ENCODE results near the gene PRDX2. TPM values are rescaled to one million over a fixed set of nuclear protein-coding genes. Genes with fewer than 3 reads are reported as not detected.

PRDX2 gene
- total and polyA plus RNA-seq, 3 experiments from 2014 or later: 183 to 257 (median 184) TPM

DNA sequence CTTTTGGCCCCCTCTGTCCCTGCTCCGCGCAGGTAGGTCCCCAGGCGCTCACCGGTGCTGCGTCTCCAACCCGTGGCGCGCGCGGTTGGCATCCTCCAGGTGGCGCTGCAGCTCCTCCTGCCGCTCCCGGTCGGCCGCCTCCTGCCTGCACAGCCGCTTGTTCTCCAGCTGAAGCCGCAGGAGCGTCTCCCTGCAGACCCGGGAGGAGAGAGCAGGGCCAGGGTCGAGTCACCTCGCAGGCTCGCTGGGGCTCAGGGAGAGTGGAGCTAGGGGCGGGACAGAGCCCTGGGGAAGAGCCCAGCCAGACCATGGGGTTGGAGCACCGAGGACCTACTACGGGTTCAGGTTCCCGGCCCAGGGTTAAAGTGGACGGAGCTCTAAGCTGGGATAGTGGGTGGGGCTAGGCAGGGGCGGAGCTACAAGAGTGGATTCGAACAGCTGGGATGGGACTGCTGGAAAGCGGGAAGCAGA lies 35.5 kb downstream of the PRDX2 start:
- H3K9me3 ChIP-seq (ENCODE audit: low read length): no peaks in the 10 kb centered on the region

DNA sequence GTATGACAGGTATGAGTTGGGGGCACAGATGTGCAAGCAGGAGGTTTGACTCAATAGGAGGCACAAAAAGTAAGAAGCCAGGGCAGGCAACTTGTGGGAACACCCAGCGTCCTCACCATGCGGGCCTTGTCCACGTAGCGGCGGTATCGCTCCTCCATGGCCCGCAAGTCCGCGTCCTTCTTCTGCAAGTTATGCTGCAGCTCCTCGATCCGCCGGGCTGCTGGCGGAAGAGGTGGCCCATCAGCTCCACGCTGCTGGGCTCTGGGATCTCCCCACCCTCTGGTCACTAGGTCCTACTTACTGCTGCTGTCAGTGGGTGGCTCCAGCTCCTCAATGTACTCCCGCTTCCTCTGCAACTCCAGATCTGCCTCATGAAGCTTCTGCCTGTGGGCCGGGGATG lies 36.9 kb downstream of the PRDX2 start:
- no peak for DNase-seq
- no peaks in the 10 kb centered on the region for H3K4me1 ChIP-seq (ENCODE audit: insufficient read depth, low read length)
- H3K4me3 ChIP-seq (ENCODE audit: low read length): no peak overlapping the region
- POLR2A ChIA-PET: interaction anchor here (0.6 kb wide), 1 partner anchor 171 kb away, joined by 5 read pairs; no protein-coding TSS in a partner anchor
- no peak overlapping the region for H3K27ac ChIP-seq (ENCODE audit: low read depth, low read length)
- CTCF ChIA-PET: interaction anchor here (0.7 to 14.6 kb wide), 10 partner anchors 9 to 105 kb away, joined by 3 to 326 read pairs (median 16); partner anchors contain the start of genes GET3, HOOK2, JUNB and PRDX2
- no peaks in the 10 kb centered on the region for H3K27me3 ChIP-seq (ENCODE audit: insufficient read depth, low read length, poor library complexity, severe bottlenecking)
- Mint-ChIP-seq H3K36me3 (peaks cover 0 to 1% (median 1%) of the 10 kb centered on the region in 3 donors), H3K4me1 (peaks cover 5 to 12% (median 7%) of the 10 kb centered on the region in 3 donors), H3K27ac (no peak overlapping the region), H3K27me3 (peaks cover 0 to 2% of the 10 kb centered on the region in 2 donors), H3K4me3 (no peak overlapping the region), H3K9me3 (no peaks in the 10 kb centered on the region)
- no peaks in the 10 kb centered on the region for H3K9me3 ChIP-seq (ENCODE audit: low read length)
- H3K36me3 ChIP-seq (ENCODE audit: insufficient read depth, low read length): no peaks in the 10 kb centered on the region

More for the DNA sequence above, 35.5 kb downstream of the PRDX2 start:
- H3K4me3 Mint-ChIP-seq: peak overlapping the region in 2 of 7 donors; percentile 5 to 68
- Histone ChIP-seq H3K27ac (ENCODE audit: low read depth, low read length) (no peak overlapping the region), H3K36me3 (ENCODE audit: insufficient read depth, low read length) (no peaks in the 10 kb centered on the region), H3K4me3 (ENCODE audit: low read length) (no peak overlapping the region), H3K4me1 (ENCODE audit: insufficient read depth, low read length) (no peaks in the 10 kb centered on the region), H3K27me3 (ENCODE audit: insufficient read depth, low read length, poor library complexity, severe bottlenecking) (no peaks in the 10 kb centered on the region)
- H3K27me3 Mint-ChIP-seq: no peaks in the 10 kb centered on the region
- DNase-seq: peak; percentile 61 to 84 (median 78)
- ChIA-PET CTCF (interaction anchor here (0.8 to 14.6 kb wide), 32 partner anchors 9 to 199 kb away, joined by 3 to 326 read pairs (median 6); partner anchors contain the start of genes GCDH, GET3, HOOK2 and JUNB), POLR2A (interaction anchor here (1.2 to 1.9 kb wide), 3 partner anchors 12 to 28 kb away, joined by 5 to 9 read pairs (median 5); partner anchors contain the start of gene JUNB)
- H3K9me3 Mint-ChIP-seq: no peaks in the 10 kb centered on the region
- peaks cover 4 to 8% (median 7%) of the 10 kb centered on the region in 3 donors for H3K4me1 Mint-ChIP-seq
- H3K36me3 Mint-ChIP-seq: peaks cover 0 to 1% (median 0%) of the 10 kb centered on the region in 3 donors
- H3K27ac Mint-ChIP-seq: peak overlapping the region in 1 of 8 donors; percentile 50

DNA sequence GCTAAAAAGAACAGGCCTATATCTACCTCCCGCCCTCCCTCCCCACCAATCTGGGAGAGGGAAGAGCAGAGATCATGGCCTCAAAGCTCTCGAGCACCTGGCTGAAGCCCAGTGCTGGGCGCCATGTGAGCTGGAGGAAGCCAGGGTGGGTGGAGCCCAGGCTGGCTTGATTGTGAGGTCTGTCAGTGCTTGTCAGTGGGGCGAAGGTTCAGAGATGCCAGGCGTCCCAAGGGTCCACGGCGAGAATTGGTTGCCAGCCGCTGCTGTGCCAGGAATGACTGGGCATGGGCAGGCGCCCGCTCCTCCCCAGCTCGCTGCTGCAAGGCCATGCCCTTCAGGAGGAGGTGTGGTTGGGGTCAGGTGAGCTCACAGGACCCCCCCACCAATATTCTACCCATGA lies 38.5 kb downstream of the PRDX2 start:
- H3K9me3 ChIP-seq (ENCODE audit: low read length): no peaks in the 10 kb centered on the region
- no peak overlapping the region for H3K27ac ChIP-seq (ENCODE audit: low read depth, low read length)
- H3K4me1 Mint-ChIP-seq: peaks cover 5 to 10% (median 6%) of the 10 kb centered on the region in 3 donors
- peaks cover 0 to 1% (median 1%) of the 10 kb centered on the region in 3 donors for H3K36me3 Mint-ChIP-seq
- H3K27me3 Mint-ChIP-seq: peaks cover 3 to 6% of the 10 kb centered on the region in 2 donors
- H3K4me3 Mint-ChIP-seq: no peak overlapping the region
- DNase-seq: no peak
- no peaks in the 10 kb centered on the region for H3K27me3 ChIP-seq (ENCODE audit: insufficient read depth, low read length, poor library complexity, severe bottlenecking)
- POLR2A ChIA-PET: no interaction called here
- CTCF ChIA-PET: interaction anchor here (0.8 to 14.6 kb wide), 8 partner anchors 10 to 86 kb away, joined by 3 to 326 read pairs (median 4); partner anchors contain the start of genes HOOK2, JUNB, PRDX2 and RNASEH2A
- H3K4me1 ChIP-seq (ENCODE audit: insufficient read depth, low read length): peaks cover under 1% of the 10 kb centered on the region
- no peaks in the 10 kb centered on the region for H3K9me3 Mint-ChIP-seq
- H3K36me3 ChIP-seq (ENCODE audit: insufficient read depth, low read length): no peaks in the 10 kb centered on the region
- no peak overlapping the region for H3K4me3 ChIP-seq (ENCODE audit: low read length)
- H3K27ac Mint-ChIP-seq: no peak overlapping the region

DNA sequence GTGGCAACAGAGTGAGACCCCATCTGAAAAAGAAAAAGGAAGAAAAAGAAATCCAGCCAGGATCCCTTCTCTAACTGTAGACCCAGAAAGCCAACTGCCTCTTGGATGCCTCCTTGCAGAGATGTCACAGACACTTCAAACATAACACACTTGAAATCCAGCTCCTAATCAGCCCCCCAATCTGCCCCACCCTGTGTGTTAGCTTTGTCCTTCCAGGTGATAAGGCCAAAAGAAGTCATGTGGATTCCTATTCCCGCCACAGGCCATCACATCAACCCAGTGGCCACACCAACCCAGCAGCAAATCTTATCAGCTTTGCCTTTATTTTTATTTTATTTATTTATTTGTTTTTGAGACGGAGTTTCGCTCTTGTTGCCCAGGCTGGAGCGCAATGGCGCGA lies 41.9 kb downstream of the PRDX2 start:
- ChIA-PET CTCF (interaction anchor here (1.0 to 14.6 kb wide), 16 partner anchors 10 to 195 kb away, joined by 3 to 326 read pairs (median 8); partner anchors contain the start of genes GET3, JUNB, PRDX2 and THSD8), POLR2A (interaction anchor here (0.6 to 1.1 kb wide), 2 partner anchors 34 to 37 kb away, joined by 3 read pairs; no protein-coding TSS in a partner anchor)

DNA sequence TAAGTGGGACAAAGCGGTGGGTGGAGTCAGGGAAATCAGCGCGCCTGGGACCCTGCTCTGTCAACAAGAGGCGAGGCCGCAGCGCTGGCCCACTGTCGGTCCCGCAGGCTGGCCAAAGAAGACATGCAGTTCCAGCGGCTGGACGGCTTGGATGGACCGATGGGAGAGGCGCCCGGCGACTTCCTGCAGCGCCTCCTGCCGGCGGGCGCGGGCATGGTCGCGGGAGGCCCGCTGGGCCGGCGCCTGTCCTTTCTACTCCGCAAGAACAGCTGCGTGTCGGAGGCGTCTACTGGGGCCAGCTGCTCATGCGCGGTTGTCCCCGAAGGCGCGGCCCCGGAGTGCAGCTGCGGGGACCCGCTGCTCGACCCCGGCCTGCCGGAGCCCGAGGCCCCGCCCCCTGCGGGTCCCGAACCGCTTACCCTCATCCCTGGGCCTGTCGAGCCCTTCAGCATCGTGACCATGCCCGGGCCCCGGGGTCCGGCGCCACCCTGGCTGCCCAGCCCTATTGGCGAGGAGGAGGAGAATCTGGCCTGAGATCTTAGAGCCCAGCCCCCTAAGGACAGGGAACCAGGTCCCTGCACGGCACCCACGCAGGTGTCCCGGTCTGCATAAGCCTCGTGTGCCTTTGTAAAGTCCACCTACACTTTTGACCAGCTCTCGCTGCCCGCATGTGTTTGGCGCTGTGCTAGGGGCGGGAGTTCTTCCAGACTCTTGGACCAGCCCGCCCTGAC lies 43.9 kb downstream of the PRDX2 start:
- POLR2A ChIA-PET: no interaction called here
- Mint-ChIP-seq H3K27ac (no peak overlapping the region), H3K4me3 (peak overlapping the region in 3 of 7 donors; percentile 15 to 50 (median 23)), H3K36me3 (peaks cover 0 to 1% (median 0%) of the 10 kb centered on the region in 3 donors), H3K9me3 (no peaks in the 10 kb centered on the region), H3K27me3 (peaks cover 19 to 32% of the 10 kb centered on the region in 2 donors), H3K4me1 (peaks cover 5 to 8% (median 8%) of the 10 kb centered on the region in 3 donors)
- CTCF ChIA-PET: interaction anchor here (0.6 to 14.6 kb wide), 24 partner anchors 9 to 185 kb away, joined by 3 to 326 read pairs (median 4); partner anchors contain the start of genes DHPS, FBXW9, GET3 and JUNB
- H3K4me1 ChIP-seq (ENCODE audit: insufficient read depth, low read length): peaks cover 9% of the 10 kb centered on the region
- H3K36me3 ChIP-seq (ENCODE audit: insufficient read depth, low read length): no peaks in the 10 kb centered on the region
- no peak overlapping the region for H3K4me3 ChIP-seq (ENCODE audit: low read length)
- no peak overlapping the region for H3K27ac ChIP-seq (ENCODE audit: low read depth, low read length)
- peaks cover 4% of the 10 kb centered on the region for H3K27me3 ChIP-seq (ENCODE audit: insufficient read depth, low read length, poor library complexity, severe bottlenecking)
- DNase-seq: peak; percentile 45 to 65 (median 54)
- no peaks in the 10 kb centered on the region for H3K9me3 ChIP-seq (ENCODE audit: low read length)

More for the DNA sequence above, 41.9 kb downstream of the PRDX2 start:
- H3K4me1 Mint-ChIP-seq: peaks cover 5 to 8% (median 8%) of the 10 kb centered on the region in 3 donors
- peaks cover 0 to 1% (median 0%) of the 10 kb centered on the region in 3 donors for H3K36me3 Mint-ChIP-seq
- H3K4me3 Mint-ChIP-seq: no peak overlapping the region
- DNase-seq: no peak
- Histone ChIP-seq H3K4me3 (ENCODE audit: low read length) (no peak overlapping the region), H3K36me3 (ENCODE audit: insufficient read depth, low read length) (no peaks in the 10 kb centered on the region), H3K9me3 (ENCODE audit: low read length) (no peaks in the 10 kb centered on the region), H3K27ac (ENCODE audit: low read depth, low read length) (no peak overlapping the region), H3K27me3 (ENCODE audit: insufficient read depth, low read length, poor library complexity, severe bottlenecking) (peaks cover 4% of the 10 kb centered on the region), H3K4me1 (ENCODE audit: insufficient read depth, low read length) (peaks cover 9% of the 10 kb centered on the region)
- H3K27me3 Mint-ChIP-seq: peaks cover 7 to 25% of the 10 kb centered on the region in 2 donors
- no peak overlapping the region for H3K27ac Mint-ChIP-seq
- no peaks in the 10 kb centered on the region for H3K9me3 Mint-ChIP-seq

DNA sequence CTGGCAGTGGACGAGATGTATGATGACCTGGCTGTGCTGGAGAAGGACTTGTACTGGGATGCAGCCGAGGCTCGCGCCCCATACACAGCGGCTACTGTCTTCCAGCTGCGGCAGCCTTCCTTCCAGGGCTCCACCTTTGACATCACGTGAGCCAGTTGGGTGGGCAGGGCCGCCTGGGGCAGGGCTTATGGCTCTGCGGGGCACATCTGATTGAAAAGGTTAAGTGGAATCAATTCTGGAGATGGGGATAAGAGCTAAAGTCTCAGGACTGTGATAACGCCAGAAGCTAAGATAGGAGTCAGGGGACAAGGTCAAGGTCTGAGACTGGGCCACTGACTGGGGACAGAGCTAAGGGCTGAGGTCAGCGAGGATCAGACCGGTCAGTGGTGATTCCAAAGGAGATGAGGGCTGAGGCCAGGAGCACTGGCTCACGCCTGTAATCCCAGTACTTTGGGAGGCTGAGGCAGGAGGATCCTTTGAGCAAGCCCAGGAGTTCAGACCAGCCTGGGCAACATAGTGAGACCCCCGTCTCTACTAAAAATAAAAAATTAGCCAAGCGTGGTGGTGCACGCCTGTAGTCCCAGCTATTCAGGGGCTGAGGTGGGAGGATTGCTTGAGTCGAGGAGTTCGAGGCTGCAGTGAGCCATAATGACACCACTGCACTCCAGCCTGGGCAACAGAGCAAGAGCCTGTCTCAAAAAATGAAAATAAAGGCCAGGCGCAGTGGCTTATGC lies 45.3 kb downstream of the PRDX2 start:
- no peaks in the 10 kb centered on the region for H3K9me3 ChIP-seq (ENCODE audit: low read length)
- Mint-ChIP-seq H3K4me3 (no peak overlapping the region), H3K36me3 (peaks cover 0 to 1% (median 0%) of the 10 kb centered on the region in 3 donors), H3K4me1 (peaks cover 5 to 8% (median 7%) of the 10 kb centered on the region in 3 donors), H3K27me3 (peaks cover 21 to 35% of the 10 kb centered on the region in 2 donors), H3K9me3 (no peaks in the 10 kb centered on the region), H3K27ac (no peak overlapping the region)
- peaks cover 9% of the 10 kb centered on the region for H3K4me1 ChIP-seq (ENCODE audit: insufficient read depth, low read length)
- H3K4me3 ChIP-seq (ENCODE audit: low read length): no peak overlapping the region
- peaks cover 4% of the 10 kb centered on the region for H3K27me3 ChIP-seq (ENCODE audit: insufficient read depth, low read length, poor library complexity, severe bottlenecking)
- POLR2A ChIA-PET: no interaction called here
- CTCF ChIA-PET: interaction anchor here (0.9 to 14.6 kb wide), 7 partner anchors 10 to 93 kb away, joined by 3 to 326 read pairs (median 5); partner anchors contain the start of genes JUNB, PRDX2 and THSD8
- no peak for DNase-seq
- no peaks in the 10 kb centered on the region for H3K36me3 ChIP-seq (ENCODE audit: insufficient read depth, low read length)
- H3K27ac ChIP-seq (ENCODE audit: low read depth, low read length): no peak overlapping the region

DNA sequence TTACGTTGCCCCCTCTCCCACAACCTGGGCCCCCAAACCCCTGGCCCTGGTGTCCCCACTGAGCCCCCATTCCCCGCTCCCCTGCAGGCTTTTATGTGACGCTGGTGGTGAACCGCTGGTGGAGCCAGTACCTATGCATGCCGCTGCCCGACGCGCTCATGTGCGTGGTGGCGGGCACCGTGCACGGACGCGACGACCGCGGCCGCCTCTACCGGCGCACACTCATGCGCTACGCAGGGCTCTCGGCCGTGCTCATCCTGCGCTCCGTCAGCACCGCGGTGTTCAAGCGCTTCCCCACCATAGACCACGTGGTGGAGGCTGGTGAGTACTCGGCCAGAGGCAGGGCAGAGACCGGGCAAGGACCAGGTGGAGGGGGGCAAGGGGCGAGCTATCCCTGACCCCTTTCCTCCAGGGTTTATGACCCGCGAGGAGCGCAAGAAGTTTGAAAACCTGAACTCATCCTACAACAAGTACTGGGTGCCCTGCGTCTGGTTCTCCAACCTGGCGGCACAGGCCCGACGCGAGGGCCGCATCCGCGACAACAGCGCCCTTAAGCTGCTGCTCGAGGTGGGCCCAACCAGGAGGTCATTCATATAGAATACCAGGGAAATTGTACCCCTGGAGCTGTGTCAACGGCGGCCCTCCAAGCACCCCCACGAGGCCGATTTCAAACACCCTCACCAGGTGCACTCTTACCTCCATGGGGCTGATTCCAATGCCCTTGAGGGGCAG lies 47.0 kb downstream of the PRDX2 start:
- H3K4me3 Mint-ChIP-seq: no peak overlapping the region
- DNase-seq: no peak
- H3K9me3 Mint-ChIP-seq: no peaks in the 10 kb centered on the region
- Histone ChIP-seq H3K36me3 (ENCODE audit: insufficient read depth, low read length) (no peaks in the 10 kb centered on the region), H3K27ac (ENCODE audit: low read depth, low read length) (no peak overlapping the region), H3K27me3 (ENCODE audit: insufficient read depth, low read length, poor library complexity, severe bottlenecking) (peaks cover 4% of the 10 kb centered on the region), H3K9me3 (ENCODE audit: low read length) (no peaks in the 10 kb centered on the region), H3K4me3 (ENCODE audit: low read length) (no peak overlapping the region), H3K4me1 (ENCODE audit: insufficient read depth, low read length) (peaks cover 9% of the 10 kb centered on the region)
- H3K27ac Mint-ChIP-seq: no peak overlapping the region
- no peaks in the 10 kb centered on the region for H3K36me3 Mint-ChIP-seq
- POLR2A ChIA-PET: no interaction called here
- CTCF ChIA-PET: interaction anchor here (0.9 to 13.8 kb wide), 4 partner anchors 11 to 42 kb away, joined by 3 to 326 read pairs (median 8); partner anchors contain the start of genes JUNB, PRDX2 and THSD8
- peaks cover 21 to 42% of the 10 kb centered on the region in 2 donors for H3K27me3 Mint-ChIP-seq
- H3K4me1 Mint-ChIP-seq: peaks cover 4 to 8% (median 6%) of the 10 kb centered on the region in 3 donors

Data from CD8-positive, alpha-beta memory T cell (primary cell).